Embryonic facial prominence (tissue), 1 donor: ENCODE measurements around the gene UBE2J2.

Experiments
- DNase-seq: peaks from one replicate; pipeline ENCODE4 v3.0.0-alpha.2; 2016; ENCODE audit errors: extremely low spot score

UBE2J2 gene

DNA sequence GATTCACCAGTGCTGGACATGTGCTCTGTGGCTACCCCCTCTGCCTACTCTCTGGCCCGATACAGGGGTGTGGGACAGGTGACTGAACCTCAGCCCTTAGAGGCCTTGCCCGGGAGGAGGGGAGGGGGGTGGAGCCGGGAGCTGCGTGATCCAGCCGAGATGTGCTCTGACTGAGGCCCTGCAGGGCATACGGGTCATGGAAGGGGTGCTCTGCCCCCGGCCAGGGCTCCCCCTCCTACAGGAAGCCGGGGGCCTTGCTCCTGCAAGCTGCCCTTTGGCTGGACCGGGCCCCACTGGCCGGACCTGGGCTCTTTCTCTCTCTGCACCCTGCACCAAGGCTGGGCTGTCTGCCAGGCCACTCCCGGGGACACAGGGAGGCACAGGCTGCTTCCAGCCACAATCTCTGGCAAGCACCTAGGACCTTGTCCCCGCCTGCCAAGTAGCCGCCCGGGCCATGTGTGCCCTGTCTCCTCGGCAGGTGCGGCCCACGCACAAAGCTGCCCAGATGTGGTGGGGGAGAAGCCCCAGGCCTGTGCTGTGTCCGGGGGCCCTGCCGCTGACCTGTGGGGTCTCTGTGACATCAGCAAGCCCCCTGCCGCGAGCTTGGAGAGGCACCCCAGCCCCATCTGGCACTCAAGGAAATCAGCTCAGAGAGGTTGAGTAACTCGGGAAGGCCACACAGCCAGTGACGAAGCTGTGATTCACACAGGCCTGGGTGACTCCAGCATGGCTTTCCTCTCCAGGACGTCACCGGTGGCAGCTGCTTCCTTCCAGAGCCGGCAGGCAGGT is 8.1 kb upstream of the UBE2J2 start:
- no peak for DNase-seq

DNA sequence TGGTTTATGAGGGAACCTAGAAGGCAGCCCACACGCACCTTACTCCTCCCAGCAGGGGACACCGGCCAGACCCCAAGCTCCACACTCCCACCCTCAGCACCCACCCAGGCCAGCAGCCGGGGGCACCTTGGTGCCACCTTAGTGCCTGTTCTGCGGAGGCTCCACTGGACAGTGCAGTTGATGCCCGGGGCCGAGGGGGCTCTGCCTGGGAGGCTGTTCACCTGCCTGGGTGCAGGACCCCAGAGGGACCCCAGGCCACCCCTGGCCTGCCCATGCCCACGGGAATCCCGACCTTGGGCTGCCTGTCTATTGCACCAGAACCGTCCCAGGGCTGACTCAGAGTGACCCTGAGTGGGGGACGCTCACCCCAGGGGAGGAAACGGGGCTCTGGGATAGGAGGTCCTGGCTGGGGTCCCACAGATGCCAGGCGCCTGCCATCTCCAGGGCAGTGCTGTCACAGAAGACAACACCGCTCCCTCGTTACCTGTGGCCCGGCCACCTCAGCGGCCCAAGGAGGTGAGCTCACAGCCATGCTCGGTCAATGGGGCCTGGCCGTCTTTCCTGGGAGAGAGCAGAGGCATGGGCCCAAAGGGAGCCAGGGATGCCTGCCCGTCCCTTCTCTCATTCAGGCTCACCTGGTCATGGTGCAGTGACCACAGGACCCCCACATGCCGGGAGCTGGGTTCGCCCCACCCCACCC is 7.3 kb upstream of the UBE2J2 start:
- DNase-seq = no peak

DNA sequence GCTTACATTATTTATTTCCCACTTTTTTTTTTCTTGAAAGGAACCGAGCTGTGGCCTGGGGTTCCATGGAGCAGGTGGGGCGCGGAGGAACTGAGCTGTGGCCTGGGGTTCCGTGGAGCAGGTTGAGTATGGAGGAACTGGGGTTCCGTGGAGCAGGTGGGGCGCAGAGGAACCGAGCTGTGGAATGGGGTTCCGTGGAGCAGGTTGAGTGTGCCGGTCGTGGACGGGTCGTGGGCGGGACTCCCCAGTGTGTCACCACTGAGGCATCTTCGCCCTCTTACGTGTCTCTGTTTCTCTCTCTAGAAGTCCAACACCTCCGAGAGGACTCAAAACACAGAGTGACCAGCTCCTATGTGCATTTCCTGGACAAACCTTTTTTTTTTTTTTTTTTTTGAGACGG is 5.4 kb upstream of the UBE2J2 start:
- no peak for DNase-seq

DNA sequence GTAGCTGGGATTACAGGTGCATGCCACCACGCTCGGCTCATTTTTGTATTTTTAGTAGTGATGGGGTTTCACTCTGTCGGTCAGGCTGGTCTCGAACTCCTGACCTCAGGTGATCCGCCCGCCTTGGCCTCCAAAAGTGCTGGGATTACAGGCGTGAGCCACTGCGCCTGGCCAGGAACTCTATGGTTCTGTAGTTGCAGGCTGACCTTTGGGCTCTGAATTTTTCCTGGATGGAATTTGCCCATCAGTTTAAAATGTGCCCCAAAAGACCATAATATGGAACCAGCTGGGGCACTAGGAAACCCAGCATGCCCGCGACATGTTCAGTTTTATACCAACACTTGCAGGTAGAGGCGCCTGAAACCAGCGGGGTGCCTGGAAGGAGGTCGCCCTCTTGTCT is 5.0 kb upstream of the UBE2J2 start:
- DNase-seq = no peak

DNA sequence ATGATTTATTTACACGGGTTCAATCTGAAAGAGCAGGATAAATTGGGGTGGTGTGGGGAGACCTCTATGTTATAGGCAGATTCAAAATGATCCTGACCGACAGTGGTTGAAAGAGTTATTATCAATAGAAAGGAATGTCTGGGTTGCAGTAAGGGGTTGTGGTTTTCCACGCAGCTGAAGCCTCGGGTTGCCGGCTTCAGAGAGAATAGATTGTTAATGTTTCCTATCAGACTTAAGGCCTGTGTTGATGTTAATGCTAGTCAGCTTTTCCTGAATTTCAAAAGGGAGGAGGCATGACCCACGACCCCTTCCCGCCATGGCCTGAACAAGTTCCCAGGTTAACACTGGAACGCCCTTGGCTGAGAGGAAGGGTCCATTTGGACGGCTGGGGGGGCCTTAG is 2.2 kb upstream of the UBE2J2 start:
- DNase-seq = no peak

DNA sequence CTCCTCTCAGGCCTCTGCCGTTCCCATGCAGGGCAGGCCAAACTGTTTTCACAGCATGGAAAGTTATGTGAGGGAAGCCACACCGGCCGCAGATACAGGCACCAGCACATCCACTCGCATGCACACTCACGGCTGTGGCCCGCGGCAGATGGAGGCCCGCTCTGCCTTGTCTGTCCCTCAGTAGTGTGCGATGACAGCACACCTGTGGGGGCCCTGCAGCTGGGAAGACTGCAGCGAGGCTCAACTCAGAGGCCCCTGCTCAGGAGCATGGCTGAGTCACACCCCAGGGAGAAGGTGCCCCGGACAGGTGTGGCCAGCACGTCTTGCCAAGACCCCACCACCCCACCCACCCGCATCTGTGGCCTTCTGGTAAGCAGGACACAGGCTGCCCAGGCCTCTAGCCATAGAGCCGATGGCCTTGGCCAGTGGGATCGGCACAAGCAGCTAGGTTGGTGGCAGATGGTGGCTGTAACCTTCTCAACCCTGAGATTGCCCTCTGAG is 1.3 kb upstream of the UBE2J2 start:
- no peak for DNase-seq

- no peak for DNase-seq
Measured at GRCh38 chr1:1274299-1274930, 761 bp upstream of the UBE2J2 start.

DNA sequence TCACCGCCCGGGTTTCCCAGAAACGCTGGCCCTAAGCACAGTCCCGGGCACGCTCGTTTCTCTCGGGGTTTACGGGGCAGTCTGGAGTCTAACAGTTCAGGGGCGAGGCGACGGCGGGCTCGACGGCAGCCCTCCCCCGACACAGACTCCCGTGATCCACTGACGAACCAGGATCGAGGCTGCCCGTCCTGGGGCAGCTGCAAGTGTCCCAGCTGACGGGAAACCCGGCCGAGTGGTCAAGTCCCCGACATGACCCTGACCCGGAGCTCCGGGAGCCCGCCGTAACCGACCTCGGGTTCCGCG is 494 bp downstream of the UBE2J2 start:
- DNase-seq = no peak

- no peak for DNase-seq
Measured at GRCh38 chr1:1272341-1273208, 1.1 kb downstream of the UBE2J2 start.

- DNase-seq = no peak
Measured at GRCh38 chr1:1270813-1271212, 2.8 kb downstream of the UBE2J2 start.

DNA sequence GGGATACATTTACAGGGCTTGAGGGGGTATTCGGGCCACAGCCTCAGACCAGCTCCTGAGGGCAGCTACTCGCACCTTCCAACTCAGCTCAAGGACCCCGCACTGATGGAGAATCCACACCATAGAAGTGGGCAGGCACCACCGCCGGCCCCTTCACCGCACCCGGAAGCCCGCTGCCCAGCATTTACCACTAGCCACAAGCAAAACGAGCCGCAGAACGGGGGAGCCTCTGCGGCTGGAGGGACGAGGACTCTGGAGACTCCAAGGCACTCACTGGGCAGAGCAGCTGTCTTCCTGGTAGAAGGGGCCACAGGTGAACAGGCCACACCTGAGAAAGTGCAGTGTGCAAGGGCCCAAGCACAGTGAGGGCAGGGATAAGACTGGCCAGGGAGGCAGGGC is 5.4 kb downstream of the UBE2J2 start:
- DNase-seq = no peak

DNA sequence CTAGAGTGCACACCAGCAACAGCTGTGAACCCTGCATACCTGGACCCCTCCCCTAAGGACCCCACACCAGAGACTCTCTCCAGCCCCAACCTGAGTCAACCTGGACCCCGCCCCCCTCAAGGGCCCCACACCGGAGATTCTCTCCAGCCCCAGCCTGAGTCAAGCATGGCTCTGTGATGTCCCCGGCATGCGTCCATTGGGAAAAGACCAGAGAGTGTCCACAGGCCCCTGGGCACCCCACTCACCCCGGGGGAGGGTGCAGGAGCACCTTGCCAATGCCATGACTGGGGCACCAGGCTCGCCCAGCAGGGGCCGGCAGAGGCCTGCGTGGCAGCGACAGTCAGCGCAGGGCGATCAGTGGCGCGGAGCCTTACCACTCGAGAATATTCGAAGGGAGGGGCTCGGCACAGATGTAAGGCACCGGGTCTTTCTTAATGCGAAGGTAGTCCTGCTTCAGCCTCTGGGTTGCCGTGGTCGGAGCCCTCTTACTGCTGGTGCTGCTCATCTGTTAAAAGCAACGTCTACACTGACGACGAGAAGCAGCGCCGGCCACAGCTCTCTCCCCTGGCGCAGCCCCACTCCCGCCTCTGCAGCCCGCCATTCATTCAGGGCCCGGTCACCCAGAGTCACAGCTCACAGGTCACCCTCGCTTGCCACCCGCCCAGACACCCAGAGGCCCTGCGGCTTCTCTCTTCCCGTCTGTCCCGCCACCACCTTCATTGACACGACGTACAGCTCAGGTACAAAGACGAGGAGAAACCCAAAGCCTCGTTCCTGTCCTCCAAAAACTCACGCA is 6.0 kb downstream of the UBE2J2 start:
- DNase-seq = no peak

- no peak for DNase-seq
Measured at GRCh38 chr1:1264868-1265272, 8.8 kb downstream of the UBE2J2 start.

- DNase-seq = no peak
Measured at GRCh38 chr1:1264026-1264425, 9.6 kb downstream of the UBE2J2 start.

GRCh38 chr1:1262758-1263157 is 10.9 kb downstream of the UBE2J2 start:
- no peak for DNase-seq

- DNase-seq = no peak
Measured at GRCh38 chr1:1262071-1262470, 11.6 kb downstream of the UBE2J2 start.

- DNase-seq = no peak
Measured at GRCh38 chr1:1260843-1261560, 12.7 kb downstream of the UBE2J2 start.

DNA sequence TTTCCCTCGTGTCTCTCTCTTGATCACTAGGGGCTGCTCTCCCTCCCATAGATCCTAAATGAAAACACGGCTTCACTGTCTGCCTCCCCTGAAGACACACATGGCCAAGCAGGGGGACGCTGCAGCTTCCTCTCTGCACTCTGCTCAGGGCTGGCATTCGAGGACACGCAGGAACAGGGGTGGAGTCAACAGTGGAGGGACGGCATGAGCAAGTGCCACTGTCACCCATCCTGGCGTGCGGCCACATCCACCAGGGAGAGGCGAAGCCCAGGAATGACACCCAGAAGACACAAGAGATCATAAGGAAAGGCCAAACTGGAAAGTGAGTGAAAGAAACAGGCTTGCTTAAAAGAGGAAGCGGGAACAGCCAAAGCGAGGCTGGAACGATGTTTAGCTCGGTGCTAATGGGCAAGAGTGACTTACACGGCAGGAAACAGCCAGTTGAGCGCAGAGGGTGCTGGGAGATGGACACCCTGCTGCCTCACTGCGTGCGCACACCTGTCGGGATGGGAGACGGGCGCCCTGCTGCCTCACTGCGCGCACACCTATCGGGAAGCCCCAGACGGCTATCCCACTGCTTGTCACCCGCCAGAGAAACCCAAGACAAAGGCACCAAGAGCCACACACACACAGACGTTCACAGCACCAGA is 13.6 kb downstream of the UBE2J2 start:
- DNase-seq = no peak

DNA sequence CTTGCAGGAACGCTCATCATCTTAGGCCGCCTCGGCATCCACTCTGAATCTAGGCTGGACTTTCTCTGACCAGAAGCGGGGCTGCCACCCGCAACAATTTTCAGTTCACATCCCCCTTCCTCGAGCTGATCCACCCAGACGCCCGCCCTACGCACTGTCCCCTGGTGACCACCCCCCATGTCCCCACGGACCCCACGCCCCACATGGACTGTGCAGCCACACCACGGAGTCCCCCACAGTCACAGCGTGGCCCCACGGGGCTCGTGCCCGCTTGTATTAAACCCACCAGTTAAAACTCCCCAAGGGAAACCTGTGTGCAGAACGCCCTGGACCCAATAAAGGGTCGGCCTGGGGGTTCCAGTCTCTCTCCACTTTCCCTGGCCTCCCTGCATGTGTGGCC is 14.1 kb downstream of the UBE2J2 start:
- DNase-seq = no peak

DNA sequence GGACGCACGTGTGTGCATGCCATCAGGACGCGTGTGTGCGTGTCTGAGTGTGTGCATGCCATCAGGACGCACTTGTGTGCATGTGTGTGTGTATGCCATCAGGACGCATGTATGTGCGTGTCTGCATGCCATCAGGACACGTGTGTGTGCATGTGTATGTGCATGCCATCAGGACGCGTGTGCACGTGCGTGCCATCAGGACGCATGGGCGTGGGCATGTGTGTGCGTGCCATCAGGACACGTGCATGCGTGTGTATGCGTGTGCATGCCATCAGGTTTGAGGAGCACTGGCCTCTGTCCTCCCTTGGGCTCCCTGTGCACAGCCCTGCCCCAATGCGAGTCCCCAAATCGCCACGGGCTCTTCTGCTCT is 14.6 kb downstream of the UBE2J2 start:
- no peak for DNase-seq
